H9 (cell line): ENCODE data around the gene SEPTIN5. TPM values are rescaled to one million over a fixed set of nuclear protein-coding genes. Genes with fewer than 3 reads are reported as not detected.

Experiments used
- DNase-seq: peaks from one replicate; pipeline ENCODE4 v3.0.0-alpha.2; 2017
- H2AFZ ChIP-seq: one replicate; pipeline ENCODE4 v1.6.1; 2013; ENCODE audit warnings: mild to moderate bottlenecking, low read length, control low read depth, moderate library complexity
- H2AK5ac ChIP-seq: 2 replicates; pipeline ENCODE4 v1.6.1; 2013; ENCODE audit warnings: low read length, control low read depth, mixed read lengths; ENCODE audit not compliant: insufficient read length
- H2BK120ac ChIP-seq: one replicate; pipeline ENCODE4 v1.6.1; 2013; ENCODE audit warnings: low read depth, mild to moderate bottlenecking, low read length, control low read depth, inconsistent platforms; ENCODE audit not compliant: poor library complexity, severe bottlenecking
- H2BK12ac ChIP-seq: 2 replicates; pipeline ENCODE4 v1.6.1; 2013; ENCODE audit warnings: low read length, control low read depth, mixed read lengths, low read depth; ENCODE audit not compliant: insufficient read length
- H2BK15ac ChIP-seq: 2 replicates; pipeline ENCODE4 v1.6.1; 2013; ENCODE audit warnings: low read depth, low read length, control low read depth
- H2BK20ac ChIP-seq: one replicate; pipeline ENCODE4 v1.6.1; 2013; ENCODE audit warnings: low read depth, mild to moderate bottlenecking, low read length, control low read depth, inconsistent platforms; ENCODE audit not compliant: poor library complexity, severe bottlenecking
- H2BK5ac ChIP-seq: 2 replicates; pipeline ENCODE4 v1.6.1; 2013; ENCODE audit warnings: low read length, control low read depth, mixed read lengths; ENCODE audit not compliant: insufficient read length
- H3K14ac ChIP-seq: 2 replicates; pipeline ENCODE4 v1.6.1; 2013; ENCODE audit warnings: low read length, control low read depth; ENCODE audit not compliant: insufficient read depth
- H3K18ac ChIP-seq: 2 replicates; pipeline ENCODE4 v1.6.1; 2013; ENCODE audit warnings: low read depth, mild to moderate bottlenecking, mixed read lengths, low read length, control low read depth; ENCODE audit not compliant: insufficient read length
- H3K23ac ChIP-seq: 2 replicates; pipeline ENCODE4 v1.6.1; 2013; ENCODE audit warnings: low read length, control low read depth, mixed read lengths, low read depth; ENCODE audit not compliant: insufficient read length
- H3K23me2 ChIP-seq: 2 replicates; pipeline ENCODE4 v1.6.1; 2013; ENCODE audit warnings: low read depth, mild to moderate bottlenecking, mixed read lengths, low read length, control low read depth; ENCODE audit not compliant: insufficient read length, poor library complexity, severe bottlenecking
- H3K27ac ChIP-seq: 2 replicates; pipeline ENCODE4 v1.5.1; 2013; ENCODE audit warnings: low read length, control low read depth, mixed read lengths, low read depth; ENCODE audit not compliant: insufficient read length
- H3K27me3 ChIP-seq: 2 replicates; pipeline ENCODE4 v1.6.1; 2013; ENCODE audit warnings: low read length, control low read depth, inconsistent platforms; ENCODE audit not compliant: insufficient read depth
- H3K4ac ChIP-seq: 2 replicates; pipeline ENCODE4 v1.6.1; 2013; ENCODE audit warnings: low read depth, mild to moderate bottlenecking, control low read depth, inconsistent platforms, low read length, moderate library complexity
- H3K4me1 ChIP-seq: 2 replicates; pipeline ENCODE4 v1.6.1; 2013; ENCODE audit warnings: low read length, control low read depth, inconsistent platforms; ENCODE audit not compliant: insufficient read depth
- H3K4me2 ChIP-seq: 2 replicates; pipeline ENCODE4 v1.6.1; 2013; ENCODE audit warnings: low read length, control low read depth, mixed read lengths; ENCODE audit not compliant: insufficient read length, insufficient read depth
- H3K56ac ChIP-seq: 2 replicates; pipeline ENCODE4 v1.6.1; 2013; ENCODE audit warnings: low read depth, mild to moderate bottlenecking, mixed read lengths, low read length, control low read depth; ENCODE audit not compliant: insufficient read length
- H3K79me1 ChIP-seq: 2 replicates; pipeline ENCODE4 v1.6.1; 2013; ENCODE audit warnings: low read depth, mild to moderate bottlenecking, moderate library complexity, low read length, control low read depth, inconsistent platforms; ENCODE audit not compliant: insufficient read depth, poor library complexity, severe bottlenecking
- H3K79me2 ChIP-seq: 2 replicates; pipeline ENCODE4 v1.6.1; 2013; ENCODE audit warnings: low read length, control low read depth, inconsistent platforms; ENCODE audit not compliant: insufficient read depth
- H3K9ac ChIP-seq: 2 replicates; pipeline ENCODE4 v1.6.1; 2013; ENCODE audit warnings: low read length, control low read depth, mixed read lengths; ENCODE audit not compliant: insufficient read length; ENCODE audit errors: extremely low read depth
- H3K9me3 ChIP-seq: one replicate; pipeline ENCODE4 v1.6.1; 2013; ENCODE audit warnings: low read depth, low read length, inconsistent platforms; ENCODE audit not compliant: control insufficient read depth
- H3T11ph ChIP-seq: one replicate; pipeline ENCODE4 v1.6.1; 2013; ENCODE audit warnings: mild to moderate bottlenecking, low read length, control low read depth, inconsistent platforms
- H4K20me1 ChIP-seq: one replicate; pipeline ENCODE4 v1.6.1; 2013; ENCODE audit not compliant: control insufficient read depth, insufficient read length, insufficient read depth
- H4K5ac ChIP-seq: 2 replicates; pipeline ENCODE4 v1.6.1; 2013; ENCODE audit warnings: low read depth, mild to moderate bottlenecking, mixed read lengths, low read length, control low read depth; ENCODE audit not compliant: insufficient read length
- H4K8ac ChIP-seq: replicated peaks from 2 replicates; pipeline ENCODE4 v1.6.1; 2013; ENCODE audit warnings: low read length, control low read depth, mixed read lengths, low read depth; ENCODE audit not compliant: insufficient read length
- H4K91ac ChIP-seq: 2 replicates; pipeline ENCODE4 v1.6.1; 2013; ENCODE audit warnings: low read depth, mild to moderate bottlenecking, moderate library complexity, mixed read lengths, low read length, control low read depth; ENCODE audit not compliant: insufficient read length
- H3K27ac Mint-ChIP-seq, 3 experiments: 2 replicates in 2 of 3; 3 replicates in 1 of 3; pipeline ENCODE4 v1.8.0; 2020 to 2021; ENCODE audit warnings: mixed read lengths in 3 of 3, mild to moderate bottlenecking in 1 of 3, moderate library complexity in 1 of 3
- H3K27me3 Mint-ChIP-seq: 2 replicates; pipeline ENCODE4 v1.8.0; 2021; ENCODE audit warnings: low read depth, mild to moderate bottlenecking, moderate library complexity, mixed read lengths
- H3K36me3 Mint-ChIP-seq, 3 experiments: 2 replicates in 2 of 3; 3 replicates in 1 of 3; pipeline ENCODE4 v1.8.0; 2020 to 2021; ENCODE audit warnings: low read depth in 3 of 3, mixed read lengths in 3 of 3; ENCODE audit not compliant: insufficient read depth in 1 of 3
- H3K4me1 Mint-ChIP-seq, 2 experiments: 2 replicates each; pipeline ENCODE4 v1.8.0; 2020; ENCODE audit warnings: mixed read lengths in 2 of 2
- H3K4me3 Mint-ChIP-seq, 2 experiments: 2 replicates in 1 of 2; 3 replicates in 1 of 2; pipeline ENCODE4 v1.8.0; 2020 to 2021; ENCODE audit warnings: mild to moderate bottlenecking in 2 of 2, mixed read lengths in 2 of 2, moderate library complexity in 1 of 2
- H3K9me3 Mint-ChIP-seq, 2 experiments: 2 replicates in 1 of 2; 3 replicates in 1 of 2; pipeline ENCODE4 v1.8.0; 2020; ENCODE audit warnings: mild to moderate bottlenecking in 2 of 2, mixed read lengths in 2 of 2, moderate library complexity in 1 of 2
- CTCF ChIP-seq: fragments of 200-600 bp; sonication (generic); conservative IDR thresholded peaks from 3 replicates; pipeline ENCODE4 v1.8.0; 2021; ENCODE audit warnings: antibody characterized with exemption, mild to moderate bottlenecking
- WGBS: extraction: QIAGEN DNeasy Blood & Tissue Kit; methylation state at CpG from one replicate; pipeline ENCODE4 v1.1.7; 2013; ENCODE audit warnings: missing lambda C conversion rate, low lambda C conversion rate, mixed read lengths; ENCODE audit not compliant: insufficient read length; ENCODE audit errors: extremely low coverage; 5-methylcytosine and 5-hydroxymethylcytosine counted together
- total RNA-seq: library from RNA; stranded (reverse); gene quantifications from 2 replicates; pipeline ENCODE4 v1.2.1, GENCODE V29; 2021

Gene SEPTIN5
- total RNA-seq, 1 experiment from 2014 or later: 17.8 TPM

DNA sequence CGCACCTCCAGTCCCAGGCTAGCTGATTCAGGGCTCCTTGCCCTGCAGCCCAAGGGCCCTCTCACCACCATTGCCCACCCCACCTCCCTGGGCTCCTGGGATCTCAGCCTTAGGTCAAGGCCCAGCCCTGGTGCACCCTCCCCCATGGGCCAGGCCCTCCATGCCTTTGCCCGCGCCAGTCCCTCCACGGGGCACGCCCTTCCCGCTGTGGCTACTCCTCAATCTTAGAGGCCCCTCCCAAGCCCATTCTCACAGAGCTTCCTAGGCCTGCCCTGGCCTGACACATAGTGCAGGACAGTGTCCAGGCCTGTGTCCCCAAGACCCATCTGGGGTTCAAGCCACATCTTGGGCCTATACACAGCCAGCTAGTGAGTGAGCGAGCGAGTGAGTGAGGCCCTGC lies 15.9 kb downstream of the SEPTIN5 start:
- H2AFZ ChIP-seq: no peak overlapping the region
- no peak for TF ChIP-seq CTCF
- H3K79me2 ChIP-seq: no peaks in the 10 kb centered on the region
- peaks cover 24% of the 10 kb centered on the region; the same call in 1 of the 2 replicates for H3K27me3 ChIP-seq
- H3K9ac ChIP-seq: no peak overlapping the region
- no peak overlapping the region for H2BK15ac ChIP-seq
- H3T11ph ChIP-seq: no peak overlapping the region
- peaks cover 2% of the 10 kb centered on the region for H3K23me2 ChIP-seq
- H3K4ac ChIP-seq: no peak overlapping the region
- H3K18ac ChIP-seq: no peak overlapping the region
- WGBS: no CpG with 5 or more reads among the region's 8 CpGs
- H3K23ac ChIP-seq: no peak overlapping the region
- H3K36me3 Mint-ChIP-seq: no peaks in the 10 kb centered on the region; a peak in 1 of 7 replicates
- no peak overlapping the region for H2BK20ac ChIP-seq
- H3K27ac ChIP-seq: no peak overlapping the region
- no peak overlapping the region for H3K4me2 ChIP-seq
- H3K9me3 Mint-ChIP-seq: peaks cover 8 to 17% of the 10 kb centered on the region in 2 experiments; a peak in 3 of 5 replicates
- no peaks in the 10 kb centered on the region for H3K4me1 ChIP-seq
- no peak overlapping the region for H4K91ac ChIP-seq
- no peak overlapping the region for H3K27ac Mint-ChIP-seq
- no peak for DNase-seq
- no peaks in the 10 kb centered on the region for H3K79me1 ChIP-seq
- H3K56ac ChIP-seq: no peak overlapping the region
- no peak overlapping the region for H2BK120ac ChIP-seq
- H3K4me3 Mint-ChIP-seq: no peak overlapping the region; a peak in 1 of 5 replicates
- no peak overlapping the region for H4K5ac ChIP-seq
- no peak overlapping the region for H3K14ac ChIP-seq
- no peak overlapping the region for H4K8ac ChIP-seq
- H3K4me1 Mint-ChIP-seq: 0 out of 4 replicates have a peak, but pooled peaks cover 0 to 5% of the 10 kb centered on the region in 2 experiments
- H2BK5ac ChIP-seq: no peak overlapping the region
- H4K20me1 ChIP-seq: peaks cover 4% of the 10 kb centered on the region
- H2BK12ac ChIP-seq: no peak overlapping the region
- peaks cover 63% of the 10 kb centered on the region for H3K27me3 Mint-ChIP-seq
- H3K9me3 ChIP-seq: no peaks in the 10 kb centered on the region
- no peak overlapping the region for H2AK5ac ChIP-seq
